ENCODE measurements around the gene LRG1. TPM values are rescaled to one million over a fixed set of nuclear protein-coding genes. Genes with fewer than 3 reads are reported as not detected.

Gene LRG1
- total and polyA plus RNA-seq, 2 experiments from 2014 or later, result 6.3 to 9.8 TPM

GRCh38 chr19:4495471-4495870 is 44.4 kb downstream of the LRG1 start:
- no peaks in the 10 kb centered on the region for H4K20me1 ChIP-seq (ENCODE audit: insufficient read depth, poor library complexity, severe bottlenecking)
- DNase-seq (ENCODE audit: low spot score), result no peak
- H3K4me2 ChIP-seq, result no peak overlapping the region
- no peaks in the 10 kb centered on the region for H3K4me1 ChIP-seq (ENCODE audit: insufficient read depth)
- TF ChIP-seq, protein P1, sequence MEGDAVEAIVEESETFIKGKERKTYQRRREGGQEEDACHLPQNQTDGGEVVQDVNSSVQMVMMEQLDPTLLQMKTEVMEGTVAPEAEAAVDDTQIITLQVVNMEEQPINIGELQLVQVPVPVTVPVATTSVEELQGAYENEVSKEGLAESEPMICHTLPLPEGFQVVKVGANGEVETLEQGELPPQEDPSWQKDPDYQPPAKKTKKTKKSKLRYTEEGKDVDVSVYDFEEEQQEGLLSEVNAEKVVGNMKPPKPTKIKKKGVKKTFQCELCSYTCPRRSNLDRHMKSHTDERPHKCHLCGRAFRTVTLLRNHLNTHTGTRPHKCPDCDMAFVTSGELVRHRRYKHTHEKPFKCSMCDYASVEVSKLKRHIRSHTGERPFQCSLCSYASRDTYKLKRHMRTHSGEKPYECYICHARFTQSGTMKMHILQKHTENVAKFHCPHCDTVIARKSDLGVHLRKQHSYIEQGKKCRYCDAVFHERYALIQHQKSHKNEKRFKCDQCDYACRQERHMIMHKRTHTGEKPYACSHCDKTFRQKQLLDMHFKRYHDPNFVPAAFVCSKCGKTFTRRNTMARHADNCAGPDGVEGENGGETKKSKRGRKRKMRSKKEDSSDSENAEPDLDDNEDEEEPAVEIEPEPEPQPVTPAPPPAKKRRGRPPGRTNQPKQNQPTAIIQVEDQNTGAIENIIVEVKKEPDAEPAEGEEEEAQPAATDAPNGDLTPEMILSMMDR (IDR thresholded peaks at IDR 0.05; ENCODE audit: poor library complexity), result no peak
- TF ChIP-seq EZH2phosphoT487 (IDR thresholded peaks at IDR 0.05; ENCODE audit: low read depth, severe bottlenecking, unreplicated experiment) (no peak), EZH2 (IDR thresholded peaks at IDR 0.05; ENCODE audit: borderline replicate concordance) (no peak)
- no peaks in the 10 kb centered on the region for H3K36me3 ChIP-seq (replicated peaks; ENCODE audit: insufficient read depth, low read depth)
- H3K9me3 ChIP-seq (ENCODE audit: low read depth), result no peaks in the 10 kb centered on the region
- H2AFZ ChIP-seq, result no peak overlapping the region
- H3K27ac ChIP-seq, result no peak overlapping the region
- no peaks in the 10 kb centered on the region for H3K27me3 ChIP-seq
- 90% methylated on average over 8 of the region's 12 CpGs for WGBS (ENCODE audit: low lambda C conversion rate, missing lambda C conversion rate)
- no peaks in the 10 kb centered on the region for H3K79me2 ChIP-seq
- H3K9me2 ChIP-seq (replicated peaks; ENCODE audit: insufficient read depth), result no peaks in the 10 kb centered on the region
- H3K4me3 ChIP-seq, result no peak overlapping the region

GRCh38 chr19:4494691-4495064 is 45.2 kb downstream of the LRG1 start:
- H3K9me2 ChIP-seq (replicated peaks; ENCODE audit: insufficient read depth), result no peaks in the 10 kb centered on the region
- H2AFZ ChIP-seq, result no peak overlapping the region
- H3K4me3 ChIP-seq, result no peak overlapping the region
- DNase-seq (ENCODE audit: low spot score), result no peak
- no peaks in the 10 kb centered on the region for H3K9me3 ChIP-seq (ENCODE audit: low read depth)
- no peak for TF ChIP-seq EZH2 (IDR thresholded peaks at IDR 0.05; ENCODE audit: borderline replicate concordance)
- TF ChIP-seq EZH2phosphoT487 (IDR thresholded peaks at IDR 0.05; ENCODE audit: low read depth, severe bottlenecking, unreplicated experiment), result no peak
- TF ChIP-seq, protein P1 (IDR thresholded peaks at IDR 0.05; ENCODE audit: poor library complexity), result no peak
- H4K20me1 ChIP-seq (ENCODE audit: insufficient read depth, poor library complexity, severe bottlenecking), result no peaks in the 10 kb centered on the region
- no peaks in the 10 kb centered on the region for H3K79me2 ChIP-seq
- H3K4me2 ChIP-seq, result no peak overlapping the region
- H3K4me1 ChIP-seq (ENCODE audit: insufficient read depth), result no peaks in the 10 kb centered on the region
- H3K36me3 ChIP-seq (replicated peaks; ENCODE audit: insufficient read depth, low read depth), result no peaks in the 10 kb centered on the region
- WGBS (ENCODE audit: low lambda C conversion rate, missing lambda C conversion rate), result 93% methylated on average over 6 of the region's 8 CpGs
- no peak overlapping the region for H3K27ac ChIP-seq
- H3K27me3 ChIP-seq, result no peaks in the 10 kb centered on the region

GRCh38 chr19:4493929-4494690 is 45.7 kb downstream of the LRG1 start:
- H3K9me3 ChIP-seq (ENCODE audit: low read depth), result no peaks in the 10 kb centered on the region
- no peaks in the 10 kb centered on the region for H3K4me1 ChIP-seq (ENCODE audit: insufficient read depth)
- 98% methylated on average over 24 of the region's 61 CpGs for WGBS (ENCODE audit: low lambda C conversion rate, missing lambda C conversion rate)
- no peaks in the 10 kb centered on the region for H3K27me3 ChIP-seq
- no peak for DNase-seq (ENCODE audit: low spot score)
- no peak overlapping the region for H3K4me2 ChIP-seq
- no peak overlapping the region for H3K4me3 ChIP-seq
- H3K36me3 ChIP-seq (replicated peaks; ENCODE audit: insufficient read depth, low read depth), result no peaks in the 10 kb centered on the region
- H2AFZ ChIP-seq, result no peak overlapping the region
- no peaks in the 10 kb centered on the region for H3K79me2 ChIP-seq
- H3K27ac ChIP-seq, result no peak overlapping the region
- H4K20me1 ChIP-seq (ENCODE audit: insufficient read depth, poor library complexity, severe bottlenecking), result no peaks in the 10 kb centered on the region
- H3K9me2 ChIP-seq (replicated peaks; ENCODE audit: insufficient read depth), result no peaks in the 10 kb centered on the region
- TF ChIP-seq, protein P1 (IDR thresholded peaks at IDR 0.05; ENCODE audit: poor library complexity), result no peak
- TF ChIP-seq EZH2phosphoT487 (IDR thresholded peaks at IDR 0.05; ENCODE audit: low read depth, severe bottlenecking, unreplicated experiment), result no peak

Measured in hepatocyte (in vitro differentiated cells).